DND-41 (cell line): ENCODE measurements around the gene NBAS.

ENCODE experiments used
- CTCF ChIP-seq: IDR thresholded peaks from 2 replicates; pipeline ENCODE4 v1.5.1; 2012; ENCODE audit warnings: borderline replicate concordance, low read length, moderate library complexity, mild to moderate bottlenecking; ENCODE audit not compliant: poor library complexity, severe bottlenecking; ENCODE audit errors: extremely low read depth
- EZH2 ChIP-seq: IDR thresholded peaks from 3 replicates; pipeline ENCODE4 v1.6.1; 2012; ENCODE audit warnings: borderline replicate concordance, low read depth, mild to moderate bottlenecking, moderate library complexity, low read length, inconsistent platforms; ENCODE audit not compliant: severe bottlenecking

GRCh38 chr2:15543053-15543452, 18.1 kb downstream of the NBAS start:
- TF ChIP-seq CTCF (no peak), EZH2 (no peak)
